Mesothelial cell of epicardium (in vitro differentiated cells): ENCODE data around the gene EMC9. TPM values are rescaled to one million over a fixed set of nuclear protein-coding genes. Genes with fewer than 3 reads are reported as not detected.

Experiments used
- DNase-seq, 2 experiments: peaks; one replicate each; pipeline ENCODE4 v3.0.0; 2021; ENCODE audit warnings: low spot score in 2 of 2; ENCODE audit not compliant: unreplicated experiment in 2 of 2
- H3K27ac Mint-ChIP-seq: 2 replicates; pipeline ENCODE4 v1.8.0; 2021; ENCODE audit warnings: mixed read lengths
- H3K27me3 Mint-ChIP-seq: 2 replicates; pipeline ENCODE4 v1.8.0; 2021; ENCODE audit warnings: low read depth, mixed read lengths
- H3K36me3 Mint-ChIP-seq: 2 replicates; pipeline ENCODE4 v1.8.0; 2021; ENCODE audit warnings: mixed read lengths
- H3K4me1 Mint-ChIP-seq: 2 replicates; pipeline ENCODE4 v1.8.0; 2021; ENCODE audit warnings: mixed read lengths
- H3K4me3 Mint-ChIP-seq: 2 replicates; pipeline ENCODE4 v1.8.0; 2021; ENCODE audit warnings: mild to moderate bottlenecking, moderate library complexity, mixed read lengths
- H3K9me3 Mint-ChIP-seq: 2 replicates; pipeline ENCODE4 v1.8.0; 2021; ENCODE audit warnings: mixed read lengths
- CTCF ChIP-seq: fragments of 200-600 bp; sonication (generic); IDR thresholded peaks from one replicate; pipeline ENCODE4 v1.5.0; 2021; ENCODE audit warnings: antibody characterized with exemption; ENCODE audit not compliant: unreplicated experiment
- total RNA-seq: library from RNA; stranded (reverse); gene quantifications from 3 replicates; pipeline ENCODE4 v1.2.1, GENCODE V29; 2021

Gene EMC9
- total RNA-seq, 1 donor from 2014 or later: 21.3 TPM

GRCh38 chr14:24162093-24162492, 20.7 kb upstream of the EMC9 start:
- Mint-ChIP-seq H3K27me3 (no peaks in the 10 kb centered on the region), H3K36me3 (peaks cover 40% of the 10 kb centered on the region), H3K9me3 (no peaks in the 10 kb centered on the region), H3K27ac (peak overlapping the region; percentile 99), H3K4me3 (peak overlapping the region; percentile 94), H3K4me1 (peaks cover 45% of the 10 kb centered on the region)
- no peak for TF ChIP-seq CTCF
- no peak for DNase-seq

GRCh38 chr14:24160850-24161804, 19.7 kb upstream of the EMC9 start, which contains the start of gene IRF9:
IRF9 (plus strand) TSS chr14:24161265; CDS start chr14:24162145, 880 bp downstream.
- H3K27ac Mint-ChIP-seq: peak within 1 kb of the TSS; percentile 99
- peak; percentile 89 to 98 for DNase-seq
- peaks cover 36% of the 10 kb centered on the region for H3K36me3 Mint-ChIP-seq
- H3K4me3 Mint-ChIP-seq: peak within 1 kb of the TSS; percentile 94
- no peaks in the 10 kb centered on the region for H3K9me3 Mint-ChIP-seq
- no peaks in the 10 kb centered on the region for H3K27me3 Mint-ChIP-seq
- TF ChIP-seq CTCF: peak; percentile 98
- peaks cover 44% of the 10 kb centered on the region for H3K4me1 Mint-ChIP-seq

GRCh38 chr14:24160499-24160849, 19.1 kb upstream of the EMC9 start:
- peak overlapping the region; percentile 99 for H3K27ac Mint-ChIP-seq
- peaks cover 40% of the 10 kb centered on the region for H3K4me1 Mint-ChIP-seq
- DNase-seq: no peak
- no peaks in the 10 kb centered on the region for H3K9me3 Mint-ChIP-seq
- H3K27me3 Mint-ChIP-seq: no peaks in the 10 kb centered on the region
- H3K36me3 Mint-ChIP-seq: peaks cover 38% of the 10 kb centered on the region
- no peak for TF ChIP-seq CTCF
- H3K4me3 Mint-ChIP-seq: peak overlapping the region; percentile 94

GRCh38 chr14:24159777-24160498, 18.5 kb upstream of the EMC9 start:
- TF ChIP-seq CTCF: no peak
- DNase-seq: no peak
- H3K4me1 Mint-ChIP-seq: peaks cover 39% of the 10 kb centered on the region
- no peaks in the 10 kb centered on the region for H3K27me3 Mint-ChIP-seq
- peak overlapping the region; percentile 99 for H3K27ac Mint-ChIP-seq
- no peak overlapping the region for H3K4me3 Mint-ChIP-seq
- peaks cover 34% of the 10 kb centered on the region for H3K36me3 Mint-ChIP-seq
- H3K9me3 Mint-ChIP-seq: no peaks in the 10 kb centered on the region

GRCh38 chr14:24157331-24157730, 15.9 kb upstream of the EMC9 start:
- Mint-ChIP-seq H3K36me3 (peaks cover 33% of the 10 kb centered on the region), H3K27ac (no peak overlapping the region), H3K4me1 (peaks cover 18% of the 10 kb centered on the region), H3K9me3 (no peaks in the 10 kb centered on the region), H3K4me3 (no peak overlapping the region), H3K27me3 (no peaks in the 10 kb centered on the region)
- TF ChIP-seq CTCF: no peak
- DNase-seq: no peak
